Activated naive CD4-positive, alpha-beta T cell treated with anti-CD3 and anti-CD28 coated beads, Interleukin-2, amount 10 ng/mL, durations not matched to agents 7 days and 5 days (primary cell): ENCODE results near the gene TMEM174.
"Not testable (repeated sequence)": the region's sequence is repeated elsewhere in the genome, so short reads cannot be mapped to it uniquely, and the experiment has no call there.

Source experiments
- CTCF ChIA-PET: fragments of 350-600 bp; sonication (Branson Sonifier 250); formaldehyde crosslinking; loops from one replicate; lab custom pipeline; 2021; ENCODE audit warnings: antibody characterized with exemption; lab: Charles Lee
- DNase-seq: peaks from one replicate; pipeline ENCODE4 v3.0.0-alpha.2; 2020
- H3K27ac Mint-ChIP-seq: one replicate; pipeline ENCODE4 v1.8.0; 2021; ENCODE audit warnings: mild to moderate bottlenecking, moderate library complexity, mixed read lengths
- H3K27me3 Mint-ChIP-seq: one replicate; pipeline ENCODE4 v1.8.0; 2021; ENCODE audit warnings: mild to moderate bottlenecking, mixed read lengths
- H3K36me3 Mint-ChIP-seq: one replicate; pipeline ENCODE4 v1.8.0; 2021; ENCODE audit warnings: mixed read lengths
- H3K4me1 Mint-ChIP-seq: one replicate; pipeline ENCODE4 v1.8.0; 2021; ENCODE audit warnings: mixed read lengths
- H3K4me3 Mint-ChIP-seq: one replicate; pipeline ENCODE4 v1.8.0; 2021; ENCODE audit warnings: mild to moderate bottlenecking, moderate library complexity, mixed read lengths
- H3K9me3 Mint-ChIP-seq: one replicate; pipeline ENCODE4 v1.8.0; 2021; ENCODE audit warnings: mixed read lengths

Gene TMEM174

DNA sequence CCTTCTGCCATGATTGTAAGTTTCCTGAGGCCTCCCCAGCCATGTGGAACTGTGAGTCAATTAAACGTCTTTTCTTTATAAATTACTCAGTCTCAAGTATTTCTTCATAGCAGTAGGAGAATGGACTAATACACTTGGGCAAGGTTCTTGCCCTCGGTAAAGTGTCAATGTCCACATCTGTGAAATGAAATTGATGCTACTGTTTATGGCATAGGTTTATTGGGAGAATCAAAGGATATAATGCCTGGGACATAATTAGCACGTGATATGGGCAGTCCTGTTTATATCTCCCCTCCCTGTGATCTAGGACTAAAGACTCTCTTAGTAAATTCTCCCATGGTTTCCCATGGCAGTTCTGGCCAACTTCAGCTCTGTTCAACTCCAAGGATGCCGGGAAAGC lies 19.4 kb downstream of the TMEM174 start:
- H3K9me3 Mint-ChIP-seq: no peaks in the 10 kb centered on the region
- no peak for DNase-seq
- no peaks in the 10 kb centered on the region for H3K4me1 Mint-ChIP-seq
- no peaks in the 10 kb centered on the region for H3K36me3 Mint-ChIP-seq
- peaks cover 71% of the 10 kb centered on the region for H3K27me3 Mint-ChIP-seq
- no peak overlapping the region for H3K4me3 Mint-ChIP-seq
- H3K27ac Mint-ChIP-seq: no peak overlapping the region
- CTCF ChIA-PET: interaction anchor here (2.0 kb wide), 1 partner anchor 9 kb away, joined by 6 read pairs; no protein-coding TSS in a partner anchor

DNA sequence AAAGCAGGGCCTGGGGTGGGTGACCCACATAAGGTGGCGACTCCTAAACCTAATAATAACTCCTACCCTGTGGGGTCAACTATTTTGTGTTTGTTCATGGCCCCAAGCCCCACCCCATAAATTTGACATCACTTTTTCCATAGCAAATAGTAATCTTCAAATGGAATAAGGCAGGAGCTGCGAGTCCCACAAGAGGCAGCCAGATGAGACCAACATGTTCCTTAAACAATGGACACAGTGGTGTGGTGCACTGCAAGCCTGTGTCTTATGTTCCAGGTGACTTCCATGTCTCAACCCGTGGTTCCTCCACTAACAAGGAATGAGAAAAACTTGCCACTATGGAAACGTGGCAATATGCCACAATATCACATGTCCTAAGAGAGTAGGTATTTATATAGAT lies 20.6 kb downstream of the TMEM174 start:
- CTCF ChIA-PET: interaction anchor here (2.0 kb wide), 1 partner anchor 8 kb away, joined by 6 read pairs; no protein-coding TSS in a partner anchor
- Mint-ChIP-seq H3K27ac (no peak overlapping the region), H3K9me3 (no peaks in the 10 kb centered on the region), H3K27me3 (peaks cover 73% of the 10 kb centered on the region), H3K4me3 (no peak overlapping the region), H3K4me1 (no peaks in the 10 kb centered on the region), H3K36me3 (no peaks in the 10 kb centered on the region)
- no peak for DNase-seq

DNA sequence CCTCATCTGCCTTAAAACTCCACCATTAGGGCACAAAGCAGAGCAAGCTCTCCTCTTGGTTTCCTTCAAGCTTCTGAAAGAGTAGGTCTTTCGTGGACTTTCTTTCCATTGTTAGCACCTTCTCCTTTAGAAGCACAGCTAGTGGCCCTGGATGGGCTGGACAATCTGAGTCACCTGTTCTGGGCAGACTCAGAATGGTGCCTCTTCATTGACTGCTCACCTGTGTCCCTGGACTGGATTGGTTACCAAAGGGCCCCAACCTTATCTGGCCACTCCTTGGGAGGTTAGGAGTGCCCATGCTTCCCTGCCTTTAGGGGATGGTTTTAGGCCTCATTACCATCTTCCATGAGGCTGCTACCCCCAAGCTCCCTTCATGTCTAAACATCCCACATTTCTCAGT lies 23.2 kb downstream of the TMEM174 start:
- Mint-ChIP-seq H3K27me3 (peaks cover 62% of the 10 kb centered on the region), H3K4me1 (no peaks in the 10 kb centered on the region), H3K9me3 (no peaks in the 10 kb centered on the region), H3K36me3 (no peaks in the 10 kb centered on the region), H3K4me3 (no peak overlapping the region), H3K27ac (no peak overlapping the region)
- DNase-seq: no peak
- CTCF ChIA-PET: no interaction called here

DNA sequence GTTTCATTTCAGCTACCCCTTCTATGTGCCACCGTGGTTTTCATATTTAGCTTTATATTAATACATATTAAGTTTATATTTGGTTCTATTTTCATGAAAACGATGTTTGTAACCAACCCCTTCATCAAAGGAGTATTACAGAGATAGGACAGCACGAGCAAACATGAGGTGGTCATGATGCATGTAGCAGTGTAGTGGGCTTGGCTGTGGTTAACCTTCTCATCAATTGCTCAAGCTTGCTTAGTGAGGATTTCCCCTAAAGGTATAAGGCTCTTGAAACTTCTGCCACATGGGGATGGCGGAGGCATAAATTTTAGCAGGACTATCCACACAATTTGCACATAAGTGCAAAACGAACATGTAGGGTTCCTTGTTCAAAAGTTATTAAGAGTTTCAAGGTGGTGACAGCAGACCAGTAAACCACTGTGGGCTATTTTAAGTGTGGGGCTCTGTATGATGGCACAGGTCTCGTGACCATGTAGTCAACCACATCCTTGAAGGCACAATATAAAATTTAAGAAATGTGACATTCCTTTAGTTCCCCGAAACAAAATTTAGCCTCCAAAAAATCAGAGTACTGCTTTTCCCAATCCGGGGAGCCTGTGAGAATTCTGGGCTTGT lies 24.8 kb downstream of the TMEM174 start:
- H3K27me3 Mint-ChIP-seq: peaks cover 59% of the 10 kb centered on the region
- H3K4me3 Mint-ChIP-seq: no peak overlapping the region
- no peaks in the 10 kb centered on the region for H3K9me3 Mint-ChIP-seq
- CTCF ChIA-PET: no interaction called here
- peaks cover 2% of the 10 kb centered on the region for H3K4me1 Mint-ChIP-seq
- no peaks in the 10 kb centered on the region for H3K36me3 Mint-ChIP-seq
- no peak for DNase-seq
- no peak overlapping the region for H3K27ac Mint-ChIP-seq

DNA sequence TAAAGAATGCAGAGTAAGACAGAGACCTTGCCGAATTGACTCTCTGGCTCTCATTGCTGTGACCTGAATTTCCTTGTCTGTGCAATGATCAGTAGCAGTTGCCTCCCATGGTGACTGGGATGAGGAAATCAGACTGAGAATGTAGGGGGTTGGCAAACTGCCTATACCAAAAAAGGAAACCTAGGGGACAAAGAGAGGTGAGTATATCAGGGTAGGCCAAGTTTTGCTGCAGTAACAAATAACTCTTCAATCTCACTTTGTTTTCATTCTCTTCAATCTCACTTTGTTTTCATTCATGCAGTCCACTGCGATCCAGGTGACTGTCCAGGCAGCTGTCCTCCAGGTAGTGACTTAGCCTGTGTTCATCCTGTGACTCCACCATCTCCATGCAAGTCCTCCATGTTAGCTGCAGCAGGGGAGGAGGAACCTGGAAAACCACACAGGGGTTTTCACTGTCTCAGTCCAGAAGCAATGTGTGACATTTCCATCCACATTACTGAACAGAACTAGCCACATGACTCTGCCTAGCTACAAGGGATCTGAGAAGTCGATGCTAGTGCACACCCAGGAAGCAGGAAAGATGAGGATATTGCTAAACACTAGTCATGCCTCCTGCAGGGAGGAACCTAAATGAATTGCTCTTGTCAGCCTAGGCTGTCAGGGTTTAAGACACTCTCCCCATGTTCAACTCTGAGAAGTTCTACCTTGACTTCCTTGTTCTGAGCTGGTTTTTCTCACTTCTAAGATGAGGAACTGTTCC lies 26.0 kb downstream of the TMEM174 start:
- DNase-seq: no peak
- Mint-ChIP-seq H3K36me3 (no peaks in the 10 kb centered on the region), H3K4me1 (peaks cover 2% of the 10 kb centered on the region), H3K4me3 (no peak overlapping the region), H3K27ac (no peak overlapping the region), H3K9me3 (no peaks in the 10 kb centered on the region), H3K27me3 (peaks cover 70% of the 10 kb centered on the region)
- CTCF ChIA-PET: no interaction called here

DNA sequence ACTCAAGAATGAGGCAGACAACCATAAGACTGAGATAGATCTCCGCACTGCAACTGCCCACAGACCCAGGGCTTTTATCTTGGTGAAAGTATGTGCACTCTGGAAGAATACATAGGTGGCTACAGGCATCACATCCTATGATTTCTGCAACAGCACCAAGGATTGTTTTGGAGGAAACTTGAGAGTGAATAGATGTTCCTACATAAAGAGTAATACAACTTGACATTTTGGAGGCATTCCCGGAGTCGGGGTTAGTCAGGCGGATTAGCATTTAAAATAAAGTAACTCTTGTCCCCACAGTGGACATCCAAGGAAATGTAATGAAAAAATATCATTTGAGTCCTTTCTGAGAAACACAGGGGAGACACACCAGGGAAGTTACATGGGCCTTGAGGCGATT lies 26.7 kb downstream of the TMEM174 start:
- CTCF ChIA-PET: no interaction called here
- Mint-ChIP-seq H3K36me3 (no peaks in the 10 kb centered on the region), H3K27ac (no peak overlapping the region), H3K4me1 (peaks cover 2% of the 10 kb centered on the region), H3K4me3 (no peak overlapping the region), H3K9me3 (no peaks in the 10 kb centered on the region), H3K27me3 (peaks cover 69% of the 10 kb centered on the region)
- DNase-seq: no peak

DNA sequence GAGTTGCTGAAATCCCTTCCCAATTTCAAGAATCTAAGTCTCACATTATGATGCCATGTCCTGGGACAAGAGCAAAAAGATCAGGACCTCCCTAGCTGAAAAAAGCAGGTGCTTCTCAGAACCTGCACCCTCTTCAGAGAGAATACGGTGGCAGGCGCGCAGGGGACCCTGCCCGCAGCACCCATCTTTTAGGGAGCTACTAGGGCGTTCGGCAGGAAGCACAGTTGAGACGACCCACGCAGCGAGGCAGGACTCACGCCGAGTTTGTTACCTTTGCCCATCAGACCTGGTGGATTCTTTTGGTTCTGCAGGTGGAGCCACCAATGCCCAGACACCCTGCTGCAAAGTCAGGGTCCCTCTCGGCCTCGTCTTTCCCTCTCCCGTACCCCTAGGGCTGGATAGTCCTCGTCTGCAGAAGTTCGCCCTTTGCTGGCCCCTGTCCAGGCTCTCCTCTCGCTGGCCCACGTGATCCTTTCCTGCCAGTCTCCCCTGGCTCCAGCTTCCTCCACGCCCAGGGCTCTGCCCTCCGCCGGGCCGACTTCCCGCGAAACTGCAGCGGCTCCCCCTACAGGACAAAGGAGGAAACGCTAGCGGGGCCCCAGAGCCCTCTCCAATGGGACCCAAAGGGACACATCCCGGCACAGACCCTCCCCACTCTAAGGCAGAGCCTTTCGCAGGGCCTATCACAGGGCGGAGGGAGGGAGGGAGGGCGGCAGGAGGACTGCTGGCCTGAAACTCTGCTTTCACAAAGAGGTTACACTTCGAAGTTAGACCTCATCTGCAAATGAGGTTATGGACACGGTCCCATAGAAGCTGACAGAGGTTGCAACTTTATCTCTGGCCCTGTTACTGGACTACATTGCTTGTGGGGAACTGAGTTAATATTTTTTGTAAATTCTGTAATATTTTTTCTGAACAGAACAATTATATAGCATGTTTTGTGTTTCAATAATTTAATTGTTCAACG lies 28.8 kb downstream of the TMEM174 start:
- peak; percentile 75 for DNase-seq
- CTCF ChIA-PET: interaction anchor here (0.7 to 1.3 kb wide), 9 partner anchors 9 to 253 kb away, joined by 3 to 6 read pairs (median 4); partner anchors contain the start of gene FCHO2

DNA sequence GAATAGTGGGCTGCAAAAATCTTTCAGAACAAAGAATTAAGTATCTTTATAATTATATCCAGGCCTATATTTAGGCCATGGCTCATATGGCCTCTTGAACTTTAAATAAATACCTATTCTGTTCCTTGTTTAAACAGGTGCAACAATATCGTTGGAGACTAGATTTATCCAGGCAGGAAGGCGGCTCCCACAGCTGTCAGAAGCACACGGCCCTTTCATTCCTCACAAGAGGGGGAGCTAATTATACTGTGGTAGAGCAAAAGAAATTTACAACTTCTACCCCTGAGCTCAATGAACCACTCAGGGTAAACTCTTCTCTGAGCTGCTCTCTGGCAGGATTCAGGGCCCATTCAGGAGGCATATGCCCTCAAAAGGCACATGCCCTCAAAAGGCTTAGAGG lies 31.3 kb downstream of the TMEM174 start:
- Mint-ChIP-seq H3K4me1 (peaks cover 2% of the 10 kb centered on the region), H3K27ac (no peak overlapping the region)

More for the DNA sequence above, 28.8 kb downstream of the TMEM174 start:
- peaks cover 2% of the 10 kb centered on the region for H3K4me1 Mint-ChIP-seq
- no peaks in the 10 kb centered on the region for H3K9me3 Mint-ChIP-seq
- peaks cover 67% of the 10 kb centered on the region for H3K27me3 Mint-ChIP-seq
- H3K4me3 Mint-ChIP-seq: no peak overlapping the region
- no peaks in the 10 kb centered on the region for H3K36me3 Mint-ChIP-seq
- H3K27ac Mint-ChIP-seq: no peak overlapping the region

DNA sequence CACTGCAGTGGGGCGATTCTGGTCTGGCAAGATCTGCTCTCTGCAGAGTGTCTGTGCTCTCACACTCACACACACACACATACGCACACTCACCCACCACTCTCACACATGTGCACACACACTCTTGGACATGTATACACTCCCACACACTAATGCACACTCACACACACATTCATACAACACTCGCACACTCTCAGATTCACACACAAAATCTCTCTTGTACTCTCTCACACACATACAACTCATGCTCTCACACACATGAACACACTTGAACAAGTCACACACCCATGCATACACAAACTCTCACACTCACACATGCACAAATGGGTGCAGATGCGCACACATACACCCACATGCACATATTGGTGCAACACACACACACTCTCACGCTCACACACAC lies 31.7 kb downstream of the TMEM174 start:
- H3K4me1 Mint-ChIP-seq: peaks cover 2% of the 10 kb centered on the region

More for the DNA sequence above, 31.3 kb downstream of the TMEM174 start:
- Mint-ChIP-seq H3K4me3 (no peak overlapping the region), H3K9me3 (peaks cover 2% of the 10 kb centered on the region), H3K36me3 (no peaks in the 10 kb centered on the region), H3K27me3 (peaks cover 66% of the 10 kb centered on the region)
- DNase-seq: no peak
- CTCF ChIA-PET: interaction anchor here (1.2 kb wide), 1 partner anchor 121 kb away, joined by 4 read pairs; no protein-coding TSS in a partner anchor

DNA sequence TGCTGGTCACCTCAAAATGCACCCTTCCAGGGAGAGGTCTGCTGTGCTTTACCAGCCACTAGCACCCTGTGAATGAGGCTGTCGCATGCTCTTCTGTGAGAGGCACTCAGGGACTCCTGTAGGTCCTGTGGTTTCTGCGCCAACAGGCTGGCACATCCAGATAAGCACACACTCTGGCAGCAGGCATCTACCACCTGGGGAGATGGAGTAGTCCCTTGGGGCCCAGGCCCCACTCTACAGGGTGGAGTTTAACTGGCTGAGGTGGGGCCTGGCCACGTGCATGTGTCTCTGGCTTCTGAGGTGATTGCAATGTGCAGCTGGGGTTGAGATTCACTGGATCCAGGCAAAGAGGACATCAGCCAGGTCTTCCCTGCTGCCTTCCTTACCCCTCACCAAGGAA lies 32.3 kb downstream of the TMEM174 start:
- Mint-ChIP-seq H3K4me1 (peaks cover 2% of the 10 kb centered on the region), H3K27me3 (peaks cover 72% of the 10 kb centered on the region), H3K9me3 (peaks cover 9% of the 10 kb centered on the region), H3K27ac (no peak overlapping the region), H3K36me3 (peaks cover 3% of the 10 kb centered on the region), H3K4me3 (no peak overlapping the region)
- no peak for DNase-seq
- CTCF ChIA-PET: no interaction called here

More for the DNA sequence above, 31.7 kb downstream of the TMEM174 start:
- peaks cover 3% of the 10 kb centered on the region for H3K36me3 Mint-ChIP-seq
- H3K9me3 Mint-ChIP-seq: peaks cover 5% of the 10 kb centered on the region
- DNase-seq: no peak
- peaks cover 68% of the 10 kb centered on the region for H3K27me3 Mint-ChIP-seq
- H3K27ac Mint-ChIP-seq: no peak overlapping the region
- H3K4me3 Mint-ChIP-seq: no peak overlapping the region
- CTCF ChIA-PET: no interaction called here

DNA sequence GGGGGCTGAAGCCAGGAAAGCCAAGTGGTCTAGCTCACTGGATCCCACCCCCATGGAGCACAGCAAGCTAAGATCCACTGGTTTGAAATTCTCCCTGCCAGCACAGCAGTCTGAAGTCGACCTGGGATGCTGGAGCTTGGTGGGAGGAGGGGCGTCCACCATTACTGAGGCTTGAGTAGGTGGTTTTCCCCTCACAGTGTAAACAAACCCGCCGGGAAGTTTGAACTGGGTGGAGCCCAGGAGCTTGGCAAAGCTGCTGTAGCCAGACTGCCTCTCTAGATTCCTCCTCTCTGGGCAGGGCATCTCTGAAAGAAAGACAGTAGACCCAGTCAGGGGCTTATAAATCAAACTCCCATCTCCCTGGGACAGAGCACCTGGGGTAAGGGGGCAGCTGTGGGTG lies 34.2 kb downstream of the TMEM174 start:
- H3K4me1 Mint-ChIP-seq, H3K9me3 Mint-ChIP-seq, H3K27ac Mint-ChIP-seq, H3K36me3 Mint-ChIP-seq, DNase-seq, H3K4me3 Mint-ChIP-seq: not testable (repeated sequence)
- CTCF ChIA-PET: interaction anchor here (1.4 kb wide), 1 partner anchor 8 kb away, joined by 4 read pairs; no protein-coding TSS in a partner anchor
- H3K27me3 Mint-ChIP-seq: peaks cover 74% of the 10 kb centered on the region

DNA sequence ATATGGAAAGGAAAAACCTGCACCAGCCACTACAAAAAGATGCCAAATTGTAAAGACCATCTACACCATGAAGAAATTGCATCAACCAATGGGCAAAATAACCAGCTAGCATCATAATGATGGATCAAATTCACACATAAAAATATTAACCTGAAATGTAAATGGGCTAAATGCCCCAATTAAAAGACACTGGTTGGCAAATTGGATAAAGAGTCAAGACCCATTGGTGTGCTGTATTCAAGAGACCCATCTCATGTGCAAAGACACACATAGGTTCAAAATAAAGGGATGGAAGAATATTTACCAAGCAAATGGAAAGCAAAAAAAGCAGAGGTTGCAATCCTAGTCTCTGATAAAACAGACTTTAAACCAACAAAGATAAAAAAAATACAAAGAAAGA lies 36.1 kb downstream of the TMEM174 start:
- H3K4me3 Mint-ChIP-seq, CTCF ChIA-PET, H3K36me3 Mint-ChIP-seq, H3K27ac Mint-ChIP-seq, H3K9me3 Mint-ChIP-seq, H3K4me1 Mint-ChIP-seq, DNase-seq: not testable (repeated sequence)
- peaks cover 74% of the 10 kb centered on the region for H3K27me3 Mint-ChIP-seq

DNA sequence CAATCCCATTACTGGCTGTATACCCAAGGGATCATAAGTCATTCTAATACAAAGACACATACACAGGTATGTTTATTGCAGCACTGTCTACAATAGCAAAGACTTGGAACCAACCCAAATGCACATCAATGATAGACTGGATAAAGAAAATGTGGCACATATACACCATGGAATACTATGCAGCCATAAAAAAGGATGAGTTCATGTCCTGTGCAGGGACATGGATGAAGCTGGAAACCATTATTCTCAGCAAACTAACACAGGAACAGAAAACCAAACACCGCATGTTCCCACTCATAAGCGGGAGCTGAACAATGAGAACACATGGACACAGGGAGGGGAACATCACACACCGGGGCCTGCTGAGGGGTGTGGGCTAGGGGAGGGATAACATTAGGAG lies 39.7 kb downstream of the TMEM174 start:
- H3K36me3 Mint-ChIP-seq, H3K9me3 Mint-ChIP-seq, CTCF ChIA-PET, H3K4me3 Mint-ChIP-seq, DNase-seq, H3K27ac Mint-ChIP-seq, H3K4me1 Mint-ChIP-seq: not testable (repeated sequence)
- peaks cover 83% of the 10 kb centered on the region for H3K27me3 Mint-ChIP-seq

DNA sequence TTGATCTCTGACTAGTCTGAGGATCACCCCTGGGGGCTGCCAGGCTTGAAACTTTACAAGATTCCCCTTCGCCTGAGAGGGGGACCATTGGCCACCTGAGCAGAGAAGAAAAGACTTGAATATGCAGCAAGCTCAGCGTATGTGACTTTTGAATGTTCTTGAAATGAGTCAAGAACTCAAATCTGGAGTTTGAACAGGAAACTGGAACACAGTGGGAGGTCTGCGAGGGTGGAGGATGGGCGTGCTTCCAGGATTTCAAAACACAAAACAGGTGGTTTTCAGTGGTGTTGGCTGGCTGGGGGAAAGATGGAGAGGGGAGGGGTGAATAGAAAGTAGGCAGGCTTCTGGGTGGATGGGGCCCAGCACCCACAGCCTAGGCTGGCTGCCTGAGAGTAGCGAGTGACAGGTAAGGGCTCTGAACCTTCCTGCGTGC lies 40.6 kb downstream of the TMEM174 start:
- Mint-ChIP-seq H3K4me3 (no peak overlapping the region), H3K4me1 (peaks cover 5% of the 10 kb centered on the region), H3K9me3 (peaks cover 7% of the 10 kb centered on the region), H3K27me3 (peaks cover 81% of the 10 kb centered on the region), H3K36me3 (peaks cover 3% of the 10 kb centered on the region), H3K27ac (no peak overlapping the region)
- CTCF ChIA-PET: no interaction called here
- DNase-seq: no peak
